Stimulated activated CD8-positive, alpha-beta memory T cell treated with anti-CD3 and anti-CD28 coated beads, Interleukin-12 subunit alpha, Interleukin-12 subunit beta, amount 100 ng/mL, for 4 hours (primary cell): Measurements from ENCODE around the gene NCOA3.
"Not testable (repeated sequence)": the region's sequence is repeated elsewhere in the genome, so short reads cannot be mapped to it uniquely, and the experiment has no call there.

Experiments used
- DNase-seq: peaks from one replicate; pipeline ENCODE4 v3.0.0-alpha.2; 2020; ENCODE audit warnings: low read depth

Gene NCOA3

DNA sequence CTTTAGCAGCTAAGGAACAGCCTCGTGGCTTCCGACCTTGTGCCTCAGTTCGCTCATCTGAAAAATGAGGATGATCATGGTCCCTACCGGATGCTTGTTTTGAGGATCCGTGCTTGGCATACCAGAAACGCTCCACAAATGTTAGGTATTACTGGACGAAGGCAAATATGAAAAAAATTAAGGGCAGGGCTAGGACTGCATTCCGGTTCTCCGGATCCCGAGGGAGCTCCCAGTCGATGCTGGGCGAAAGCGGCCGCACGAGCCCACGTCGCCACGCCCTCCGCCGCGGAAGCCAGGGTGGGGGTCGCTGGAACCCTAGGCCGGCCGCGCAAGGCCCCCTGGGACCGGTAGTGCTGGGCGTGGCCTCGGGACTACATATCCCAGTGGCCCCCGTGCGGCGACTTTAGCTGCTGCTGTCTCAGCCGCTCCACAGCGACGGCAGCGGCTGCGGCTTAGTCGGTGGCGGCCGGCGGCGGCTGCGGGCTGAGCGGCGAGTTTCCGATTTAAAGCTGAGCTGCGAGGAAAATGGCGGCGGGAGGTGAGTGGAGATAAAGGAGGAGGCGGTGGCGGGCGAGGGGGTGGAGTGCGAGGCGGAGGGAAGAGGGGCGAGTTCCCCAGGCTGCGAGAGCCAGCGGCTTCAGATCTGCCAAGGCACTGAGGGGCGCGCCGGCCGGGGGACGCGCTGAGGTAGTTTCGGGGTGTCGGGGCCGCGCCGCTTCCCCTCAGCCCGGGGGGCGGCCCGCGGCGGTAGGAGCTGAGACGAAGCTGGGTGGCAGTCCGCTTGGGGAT lies at the start of gene NCOA3:
NCOA3 (plus strand) TSS at position 406 of the 789 bp plus-strand sequence. CDS start 120,361 bp downstream, outside the sequence.
- DNase-seq = peak; percentile 86

DNA sequence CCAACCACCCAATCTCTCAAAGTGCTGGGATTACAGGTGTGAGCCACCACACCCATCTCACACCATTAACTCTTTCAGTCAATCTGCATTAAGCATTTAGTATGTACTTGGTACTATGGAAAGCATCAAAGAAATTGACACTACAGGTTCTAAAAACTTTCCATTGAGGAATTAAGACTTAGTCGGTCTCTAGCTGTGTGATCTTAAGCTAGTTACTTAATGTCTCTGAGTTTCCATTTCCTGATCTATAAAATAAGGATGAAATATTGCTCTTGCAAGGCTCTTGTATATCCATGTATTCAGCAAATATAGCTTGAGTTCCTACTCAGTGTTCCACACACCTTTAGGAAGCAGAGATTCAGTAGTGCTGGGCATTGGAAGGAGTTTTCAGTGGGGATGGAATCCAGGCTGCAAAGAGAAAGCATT lies 48.9 kb upstream of the NCOA3 start:
- no peak for DNase-seq

DNA sequence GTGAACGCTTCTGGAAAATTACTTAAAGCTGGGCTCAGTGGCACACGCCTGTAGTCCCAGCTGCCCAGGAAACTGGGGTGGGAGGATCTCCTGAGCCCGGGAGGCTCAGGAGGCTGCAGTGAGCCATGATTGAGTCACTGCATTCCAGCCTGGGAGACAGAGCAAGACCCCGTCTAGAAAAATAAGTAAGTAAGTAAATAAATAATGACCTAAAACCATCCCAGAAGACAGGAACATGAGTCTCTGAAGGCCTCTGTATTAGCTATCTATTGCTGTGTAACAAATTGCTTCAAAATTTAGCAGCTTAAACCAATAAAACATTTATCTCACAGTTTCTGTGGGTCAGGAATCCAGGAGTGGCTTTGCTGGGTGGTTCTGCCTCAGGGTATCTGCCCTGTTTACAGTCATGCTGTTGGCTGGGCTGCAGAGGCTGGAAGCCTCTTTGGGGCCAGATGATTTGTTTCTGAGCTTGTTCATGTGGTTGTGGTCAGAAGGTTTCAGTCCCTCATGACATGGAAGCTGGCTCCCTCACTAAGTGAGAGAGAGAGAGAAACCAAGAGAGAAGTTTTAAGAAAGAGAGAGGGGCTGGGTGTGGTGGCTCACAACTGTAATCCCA lies 48.4 kb upstream of the NCOA3 start:
- DNase-seq = no peak

DNA sequence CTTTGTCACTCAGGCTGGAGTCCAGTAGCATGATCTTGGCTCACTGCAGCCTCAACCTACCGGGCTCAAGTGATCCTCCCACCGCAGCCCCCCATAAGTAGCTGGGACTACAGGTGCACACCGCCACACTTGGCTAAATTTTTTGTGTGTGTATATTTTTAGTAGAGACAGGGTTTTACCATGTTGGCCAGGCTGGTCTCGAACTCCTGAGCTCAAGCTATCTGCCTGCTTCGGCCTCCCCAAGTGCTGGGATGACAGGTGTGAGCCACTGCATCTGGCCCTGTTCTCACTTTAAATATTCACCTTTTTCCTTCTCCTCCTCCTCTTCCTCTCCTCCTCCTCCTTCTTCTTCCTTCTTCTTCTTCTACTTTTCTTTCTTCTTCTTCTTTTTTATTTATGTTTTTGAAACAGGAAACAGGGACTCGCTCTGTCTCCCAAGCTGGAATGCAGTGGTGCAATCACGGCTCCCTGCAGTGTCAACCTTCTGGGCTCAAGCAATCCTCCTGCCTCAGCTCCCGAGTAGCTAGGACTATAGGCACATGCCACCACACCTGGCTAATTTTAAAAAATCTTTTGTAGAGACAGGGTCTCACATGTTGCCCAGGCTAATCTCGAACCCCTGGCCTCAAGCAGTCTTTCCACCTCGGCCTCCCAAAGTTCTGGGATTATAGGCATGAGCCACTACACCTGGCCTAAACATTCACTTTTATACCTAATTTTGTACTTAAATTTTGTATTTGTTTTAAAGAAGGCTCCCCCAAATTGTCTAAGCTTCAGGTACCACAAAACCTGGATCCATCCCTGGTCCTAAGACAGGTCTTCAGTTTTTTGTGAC lies 47.2 kb upstream of the NCOA3 start:
- no peak for DNase-seq

DNA sequence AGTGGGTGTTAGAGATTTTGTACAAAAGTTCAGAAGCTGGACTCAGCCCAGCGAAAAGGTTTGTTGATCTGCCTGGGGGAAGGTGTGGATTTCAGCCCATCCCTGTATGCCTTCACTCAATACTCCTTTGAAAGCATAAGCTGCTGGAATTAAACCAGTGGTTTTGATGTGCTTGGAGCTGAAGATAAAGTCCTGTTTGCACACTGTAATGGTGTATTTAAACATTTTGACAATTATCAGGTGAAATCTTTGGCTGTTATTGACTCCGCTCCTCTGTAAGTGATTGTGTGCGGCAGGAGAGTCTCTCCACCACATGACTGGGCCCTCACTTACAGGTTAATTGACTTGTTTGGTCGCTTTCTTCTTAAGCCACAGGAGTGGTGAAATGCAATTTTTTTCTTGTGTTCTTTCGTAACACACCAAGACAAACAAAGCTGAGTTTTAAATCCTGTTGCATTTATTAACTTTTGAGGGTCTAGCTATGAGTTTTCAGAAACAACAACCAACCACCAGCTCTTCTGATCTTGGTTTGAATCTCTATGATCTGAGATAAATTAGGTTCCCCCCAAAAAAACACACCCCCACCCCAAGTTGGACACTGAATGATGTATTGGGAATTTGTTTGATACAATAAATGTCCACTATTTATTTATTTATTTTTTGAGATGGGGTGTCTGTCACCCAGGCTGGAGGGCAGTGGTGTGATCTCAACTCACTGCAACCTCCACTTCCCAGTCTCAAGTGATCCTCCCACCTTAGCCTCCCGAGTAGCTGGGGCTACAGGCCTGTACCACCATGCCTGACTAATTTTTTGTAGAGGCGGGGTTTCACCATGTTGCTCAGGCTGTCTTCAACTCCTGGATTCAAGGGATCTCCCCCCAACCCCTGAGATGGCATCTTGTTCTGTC lies 46.3 kb upstream of the NCOA3 start:
- no peak for DNase-seq

DNA sequence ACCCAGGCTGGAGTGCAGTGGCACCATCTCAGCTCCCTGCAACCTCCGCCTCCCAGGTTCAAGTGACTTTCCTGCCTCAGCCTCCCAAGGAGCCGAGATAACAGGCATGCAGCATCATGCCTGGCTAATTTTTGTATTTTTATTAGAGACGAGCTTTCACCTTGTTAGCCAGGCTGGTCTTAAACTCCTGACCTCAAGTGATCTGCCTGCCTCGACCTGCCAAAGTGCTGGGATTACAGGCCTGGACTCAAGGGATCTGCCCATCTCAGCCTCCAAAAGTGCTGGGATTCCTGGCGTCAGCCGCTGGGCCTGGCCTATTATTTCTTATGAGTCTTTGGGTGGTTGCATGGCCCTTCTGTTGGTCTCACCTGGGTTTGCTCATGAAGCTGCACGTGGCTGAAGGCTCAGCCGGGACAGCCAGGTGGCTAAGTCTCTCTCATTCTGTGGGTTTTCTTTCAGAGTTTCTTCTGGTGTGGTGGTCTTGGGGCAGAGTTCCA lies 45.6 kb upstream of the NCOA3 start:
- DNase-seq = no peak

DNA sequence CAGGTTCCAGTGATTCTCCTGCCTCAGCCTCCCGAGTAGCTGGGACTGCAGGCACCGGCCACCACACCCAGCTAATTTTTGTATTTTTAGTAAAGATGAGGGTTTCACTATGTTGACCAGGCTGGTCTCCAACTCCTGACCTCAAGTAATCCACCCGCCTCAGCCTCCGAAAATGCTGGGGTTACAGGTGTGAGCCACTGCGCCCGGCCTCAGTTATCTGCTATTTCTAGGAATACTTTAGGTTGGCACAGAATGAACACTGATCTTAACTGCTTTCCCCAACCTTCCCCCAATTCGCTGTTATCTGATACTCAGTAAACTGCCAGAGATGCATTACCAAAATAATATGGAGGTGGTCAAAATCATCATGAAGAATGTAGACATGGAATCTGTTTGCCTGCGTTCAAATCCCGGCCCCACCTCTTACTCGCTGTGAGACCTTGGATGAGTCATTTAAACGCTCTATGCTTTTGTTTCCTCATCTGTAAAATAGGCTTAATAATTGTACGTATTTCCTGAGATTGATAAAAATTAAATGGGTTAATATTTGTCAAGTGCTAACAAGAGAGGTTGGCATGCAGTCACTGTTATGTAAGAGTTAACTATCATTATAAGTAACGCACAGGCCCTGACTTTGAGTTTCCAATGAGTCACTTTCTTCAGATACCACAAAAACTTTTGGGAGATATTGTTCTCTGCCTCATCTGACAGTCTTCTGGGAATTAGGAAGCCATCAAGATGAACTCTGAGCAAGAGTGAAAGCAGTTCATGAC lies 44.5 kb upstream of the NCOA3 start:
- no peak for DNase-seq

DNA sequence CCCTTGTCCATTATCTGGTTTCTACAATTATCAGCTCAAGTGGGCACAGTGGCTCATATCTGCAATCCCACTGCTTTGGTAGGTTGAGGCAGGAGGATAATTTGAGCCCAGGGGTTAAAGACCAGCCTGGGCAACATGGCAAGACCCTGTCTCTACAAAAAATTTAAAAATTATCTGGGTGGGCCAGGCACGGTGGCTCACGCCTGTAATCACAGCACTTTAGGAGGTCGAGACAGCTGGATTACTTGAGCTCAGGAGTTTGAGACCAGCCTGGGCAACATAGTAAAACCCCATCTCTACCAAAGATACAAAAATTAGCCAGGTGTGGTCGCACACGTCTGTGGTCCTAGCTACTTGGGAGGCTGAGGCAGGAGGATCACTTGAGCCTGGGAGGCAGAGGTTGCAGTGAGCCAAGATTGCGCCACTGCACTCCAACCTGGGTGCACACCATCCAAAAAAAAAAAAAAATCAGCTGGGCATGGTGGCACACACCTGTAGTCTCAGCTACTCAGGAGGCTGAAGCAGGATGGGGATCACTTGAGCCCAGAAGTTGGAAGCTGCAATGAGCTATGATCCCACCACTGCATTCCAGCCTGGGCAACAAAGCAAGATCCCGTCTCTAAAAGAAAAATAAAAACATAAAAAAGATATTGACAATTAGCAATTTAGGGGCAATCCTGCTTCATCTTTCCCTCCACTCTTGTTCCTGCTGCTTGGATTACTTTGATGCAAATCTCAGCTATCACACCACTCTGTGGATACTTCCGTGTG lies 43.2 kb upstream of the NCOA3 start:
- not testable (repeated sequence) for DNase-seq

DNA sequence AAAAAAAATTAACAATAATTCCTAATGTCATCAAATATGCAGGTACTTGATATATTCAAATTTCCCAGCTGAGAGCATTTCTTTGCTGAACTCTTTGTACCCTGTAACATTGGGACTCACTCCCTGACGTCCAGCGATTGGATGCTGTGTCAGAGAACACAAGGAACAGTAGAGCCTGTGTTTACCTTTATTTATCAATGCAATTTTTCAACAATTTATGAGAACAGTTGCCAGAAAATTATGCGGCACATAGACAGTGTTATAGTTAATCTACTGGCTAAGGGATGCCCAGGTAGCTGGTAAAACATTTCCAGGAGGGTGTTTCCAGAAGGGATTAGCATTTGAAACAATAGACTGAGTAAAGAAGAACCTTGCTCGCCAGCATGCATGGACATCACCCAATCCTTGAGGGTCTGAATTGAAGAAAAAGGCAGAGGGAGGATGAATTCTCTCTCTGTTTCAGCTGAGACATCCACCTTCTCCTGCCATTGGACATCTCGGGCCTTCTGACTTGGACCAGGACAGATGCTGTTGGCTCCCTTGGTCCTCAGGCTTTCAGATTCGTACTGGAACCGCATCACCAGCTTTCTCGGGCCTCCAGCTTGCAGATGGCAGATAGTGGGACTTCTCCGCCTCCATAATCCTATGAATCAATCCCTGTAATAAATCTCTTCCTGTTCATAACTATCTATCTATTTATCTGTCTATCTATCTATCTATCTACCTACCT lies 42.2 kb upstream of the NCOA3 start:
- DNase-seq = no peak

DNA sequence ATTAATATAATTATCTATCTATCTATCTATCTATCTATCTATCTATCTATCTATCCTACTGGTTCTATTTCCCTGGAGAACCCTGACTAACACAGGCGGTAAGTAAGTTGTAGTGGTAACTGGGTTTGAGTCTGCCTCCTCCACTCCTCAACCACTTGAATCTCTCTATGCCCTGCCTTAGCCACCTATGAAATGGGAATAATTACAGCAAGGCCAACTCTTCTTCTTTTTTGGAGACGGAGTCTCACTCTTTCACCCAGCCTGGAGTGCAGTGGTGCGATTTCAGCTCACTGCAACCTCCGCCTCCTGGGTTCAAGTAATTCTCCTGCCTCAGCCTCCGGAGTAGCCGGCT lies 41.0 kb upstream of the NCOA3 start:
- not testable (repeated sequence) for DNase-seq

DNA sequence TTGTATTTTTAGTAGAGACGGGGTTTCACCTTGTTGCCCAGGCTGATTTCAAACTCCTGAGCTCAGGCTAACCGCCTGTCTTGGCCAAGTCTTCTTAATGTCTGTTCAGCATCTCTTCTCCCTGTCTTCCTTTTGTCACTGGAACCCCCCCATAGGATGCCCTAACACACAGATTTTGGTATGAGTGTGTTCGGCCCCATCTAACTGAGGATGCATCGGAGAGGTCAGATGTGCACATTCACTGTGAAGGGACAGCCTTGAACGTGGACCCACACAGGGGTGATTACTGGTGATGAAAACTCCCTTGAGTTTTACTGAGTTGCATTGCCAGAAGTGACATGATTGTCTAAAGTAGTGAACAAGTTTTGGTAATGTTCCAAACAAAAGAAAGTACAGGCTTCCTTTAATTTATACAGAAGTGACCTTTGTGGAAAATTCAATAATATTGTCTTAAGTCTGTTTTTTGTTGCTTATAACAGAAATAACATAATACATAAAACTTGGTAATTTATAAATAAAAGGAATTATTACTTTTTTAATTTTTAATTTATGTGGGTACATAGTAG lies 40.5 kb upstream of the NCOA3 start:
- no peak for DNase-seq

DNA sequence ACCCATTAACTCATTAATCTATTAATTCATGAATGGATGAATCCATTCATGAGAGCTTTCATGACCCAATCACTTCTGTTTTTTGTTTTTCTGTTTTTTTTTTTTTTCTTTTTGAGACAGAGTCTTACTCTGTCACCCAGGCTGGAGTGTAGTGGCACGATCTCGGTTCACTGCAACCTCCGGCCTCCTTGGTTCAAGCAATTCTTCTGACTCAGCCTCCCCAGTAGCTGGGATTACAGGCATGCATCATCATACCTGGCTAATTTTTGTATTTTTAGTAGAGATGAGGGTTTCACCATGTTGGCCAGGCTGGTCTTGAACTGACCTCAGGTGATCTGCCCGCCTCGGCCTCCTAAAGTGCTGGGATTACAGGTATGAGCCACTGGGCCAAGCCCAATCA lies 39.8 kb upstream of the NCOA3 start:
- DNase-seq = not testable (repeated sequence)

DNA sequence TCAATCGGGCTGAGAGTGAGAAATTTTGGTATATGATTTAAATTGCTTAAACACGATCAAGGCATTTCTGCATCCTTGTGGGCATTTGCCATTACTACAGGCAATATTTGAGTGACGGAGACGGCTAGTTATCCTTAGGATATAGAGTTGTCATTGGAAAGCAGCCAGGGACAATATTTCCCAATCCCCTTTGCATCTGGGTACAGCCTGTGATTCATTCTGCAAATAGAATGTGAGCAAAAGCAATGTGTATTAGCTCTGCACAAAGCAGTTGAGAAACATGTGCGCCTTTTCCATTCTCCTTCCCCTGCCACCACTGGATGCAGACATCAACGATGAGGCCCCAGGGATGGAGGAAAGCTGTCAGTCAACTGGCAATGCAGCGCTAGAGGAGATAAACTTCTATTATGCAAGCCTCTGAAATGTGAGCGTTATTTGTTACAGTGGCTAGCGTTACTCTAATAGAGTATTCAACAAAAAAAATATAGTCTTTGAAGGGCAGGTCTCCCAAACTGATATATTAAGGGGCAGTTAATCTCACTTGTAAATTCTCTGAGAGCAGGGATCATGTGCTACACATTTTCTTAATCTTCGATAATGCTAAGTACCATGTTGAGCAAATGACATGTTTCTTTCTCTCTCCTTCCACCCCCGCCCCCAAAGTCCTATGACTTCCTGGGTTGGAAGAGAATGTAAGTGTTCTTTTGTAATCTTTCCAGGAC lies 37.1 kb upstream of the NCOA3 start:
- DNase-seq = no peak

DNA sequence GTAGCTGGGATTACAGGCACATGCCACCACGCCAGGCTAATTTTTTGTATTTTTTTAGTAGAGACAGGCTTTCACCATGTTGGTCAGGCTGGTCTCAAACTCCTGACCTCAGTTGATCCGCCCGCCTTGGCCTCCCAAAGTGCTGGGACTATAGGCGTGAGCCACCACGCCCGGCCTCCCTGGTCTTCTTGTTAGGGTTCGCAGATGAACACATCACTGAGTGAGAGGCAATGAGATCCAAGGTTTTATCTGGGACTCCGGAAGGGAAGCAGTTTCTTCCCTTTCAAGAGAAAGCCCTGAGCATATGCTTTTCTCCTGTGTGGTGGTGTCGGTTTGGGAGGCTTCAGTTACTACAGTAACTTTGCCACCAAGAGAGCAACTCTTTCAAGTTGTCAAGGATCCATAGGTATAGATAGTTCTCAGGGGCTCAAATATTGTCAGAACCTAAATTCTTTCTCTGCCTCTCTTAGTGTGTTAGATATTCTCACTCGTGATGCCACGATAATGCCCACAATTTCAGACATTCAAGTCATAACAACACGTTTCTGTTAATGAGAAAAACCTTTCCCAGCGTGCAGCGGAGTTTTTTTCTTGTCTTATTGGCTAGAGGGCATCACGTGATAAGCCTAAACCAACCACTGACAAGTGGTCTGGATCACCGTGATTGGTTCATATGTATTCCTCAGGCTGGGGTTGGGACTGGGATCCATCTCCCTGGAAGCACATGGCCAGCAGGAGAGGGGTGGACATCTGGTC lies 36.2 kb upstream of the NCOA3 start:
- no peak for DNase-seq

DNA sequence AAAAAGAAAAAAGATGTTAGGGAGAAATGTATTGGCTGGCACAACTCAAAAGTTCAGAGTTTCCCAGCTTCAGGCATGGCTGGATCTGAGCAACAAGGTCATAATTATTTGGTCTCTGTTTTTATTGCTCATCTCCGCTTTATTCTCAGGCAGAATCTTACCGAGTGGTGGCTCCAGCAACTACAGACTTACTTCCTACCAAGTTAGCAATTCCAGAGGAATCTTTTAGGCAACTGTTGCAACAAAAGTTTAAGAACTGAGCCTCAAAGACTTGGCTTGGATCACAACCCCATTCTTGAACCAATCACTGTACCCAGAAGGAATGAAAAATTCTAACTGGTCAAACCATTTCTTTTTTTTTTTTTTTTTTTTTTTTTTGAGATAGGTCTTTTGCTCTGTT lies 35.5 kb upstream of the NCOA3 start:
- DNase-seq = no peak

DNA sequence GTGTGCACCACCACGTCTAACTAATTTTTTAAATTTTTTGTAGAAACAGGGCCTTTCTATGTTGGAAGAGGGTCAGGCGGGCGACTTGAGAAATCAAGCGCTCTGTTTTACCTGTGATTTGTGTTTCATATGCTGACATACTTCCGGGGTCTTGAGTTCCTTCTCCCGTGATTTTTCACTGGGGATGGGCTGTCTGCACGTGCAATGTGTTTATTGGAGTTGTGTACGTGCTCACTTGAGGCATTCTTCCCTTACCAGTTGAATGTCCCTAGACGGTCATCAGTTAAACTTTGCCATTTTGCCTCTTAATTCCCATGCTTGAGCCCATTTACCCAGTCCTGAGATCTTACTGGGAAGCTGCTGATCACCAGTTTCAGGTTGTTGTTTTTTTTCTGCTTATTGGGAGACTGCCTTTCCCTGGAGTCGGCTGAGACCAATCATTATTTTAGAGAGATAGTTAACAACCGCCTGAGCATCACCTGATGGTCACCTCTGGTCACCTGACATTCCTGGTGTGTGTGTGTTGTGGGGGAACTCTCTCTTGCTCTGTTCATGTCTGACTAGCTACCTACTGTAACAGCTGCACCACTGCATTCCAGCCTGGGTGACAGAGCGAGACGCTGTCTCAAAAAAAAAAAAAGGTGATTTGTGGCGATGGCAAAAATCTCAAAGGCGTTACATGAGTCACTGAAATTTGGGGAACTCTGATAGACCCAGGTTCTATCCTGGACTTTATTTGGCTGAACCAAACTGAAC lies 34.8 kb upstream of the NCOA3 start:
- no peak for DNase-seq
